Measurements from ENCODE around the gene LBR. TPM values are rescaled to one million over a fixed set of nuclear protein-coding genes. Genes with fewer than 3 reads are reported as not detected.

LBR gene
- total RNA-seq, 1 donor from 2014 or later: 176 TPM

DNA sequence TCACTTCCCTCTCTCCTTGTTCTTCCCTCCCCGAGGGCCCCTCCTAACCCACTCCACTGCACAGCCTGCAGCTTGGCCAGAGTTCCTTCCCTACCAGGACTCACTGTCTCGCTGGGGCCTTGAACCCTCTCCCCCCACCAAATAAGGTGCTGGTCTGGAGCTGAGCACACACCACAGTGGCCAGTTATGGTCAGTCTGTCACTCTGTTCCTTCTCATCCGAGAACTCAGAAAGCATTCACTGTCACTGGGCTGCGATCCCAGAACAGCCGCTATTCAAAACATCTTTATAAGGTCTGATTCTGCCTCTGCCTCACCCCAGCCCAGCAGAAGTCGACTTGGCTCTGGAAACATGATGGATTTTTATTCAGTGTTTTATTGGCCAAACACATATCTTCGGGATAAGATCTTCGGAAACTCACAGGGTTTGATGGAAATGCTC, 19.8 kb upstream of the LBR start:
- Mint-ChIP-seq H3K27me3 (ENCODE audit: insufficient read depth) (peaks cover 2% of the 10 kb centered on the region), H3K36me3 (ENCODE audit: low read depth) (no peaks in the 10 kb centered on the region), H3K9me3 (no peaks in the 10 kb centered on the region), H3K27ac (peak overlapping the region; percentile 21), H3K4me1 (ENCODE audit: low read depth) (peaks cover 54% of the 10 kb centered on the region), H3K4me3 (no peak overlapping the region)
- intact Hi-C loops (cut with micrococcal nuclease): no loop called here
- no peak for DNase-seq (ENCODE audit: low spot score)

DNA sequence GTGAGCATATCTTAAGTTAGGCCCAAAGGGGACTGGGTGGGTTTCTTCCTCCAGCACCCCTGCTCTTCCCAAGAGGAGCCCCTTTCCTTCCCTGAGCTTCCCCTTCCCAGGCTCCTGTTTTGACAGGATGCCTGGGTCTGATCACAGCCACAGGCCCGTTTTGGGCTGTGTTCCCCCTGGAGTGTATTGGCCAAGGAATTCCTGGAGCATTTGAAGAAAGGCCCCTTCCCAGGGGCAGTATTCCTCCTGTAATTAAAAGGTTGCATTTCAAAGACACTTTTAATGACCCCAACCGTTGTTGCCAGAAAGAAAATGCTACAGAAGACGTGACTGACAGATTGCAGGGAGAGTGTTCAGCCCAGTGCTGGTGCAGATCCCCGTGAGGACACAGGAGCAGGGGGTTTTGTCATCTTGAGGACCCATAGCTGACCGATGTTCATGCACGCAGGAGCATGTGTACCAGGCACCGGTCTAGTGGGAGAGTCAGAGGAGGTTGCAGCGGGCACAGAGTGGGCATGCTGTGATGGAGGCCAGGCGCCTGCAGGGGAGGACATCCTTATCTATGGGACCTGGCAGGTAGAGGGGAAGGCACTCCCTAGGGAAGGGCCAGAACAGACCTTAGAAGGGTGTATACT, 19.3 kb upstream of the LBR start:
- no peak for DNase-seq (ENCODE audit: low spot score)
- intact Hi-C loops (cut with micrococcal nuclease): no loop called here
- Mint-ChIP-seq H3K9me3 (no peaks in the 10 kb centered on the region), H3K36me3 (ENCODE audit: low read depth) (no peaks in the 10 kb centered on the region), H3K27me3 (ENCODE audit: insufficient read depth) (peaks cover 2% of the 10 kb centered on the region), H3K27ac (no peak overlapping the region), H3K4me1 (ENCODE audit: low read depth) (peaks cover 60% of the 10 kb centered on the region), H3K4me3 (no peak overlapping the region)

DNA sequence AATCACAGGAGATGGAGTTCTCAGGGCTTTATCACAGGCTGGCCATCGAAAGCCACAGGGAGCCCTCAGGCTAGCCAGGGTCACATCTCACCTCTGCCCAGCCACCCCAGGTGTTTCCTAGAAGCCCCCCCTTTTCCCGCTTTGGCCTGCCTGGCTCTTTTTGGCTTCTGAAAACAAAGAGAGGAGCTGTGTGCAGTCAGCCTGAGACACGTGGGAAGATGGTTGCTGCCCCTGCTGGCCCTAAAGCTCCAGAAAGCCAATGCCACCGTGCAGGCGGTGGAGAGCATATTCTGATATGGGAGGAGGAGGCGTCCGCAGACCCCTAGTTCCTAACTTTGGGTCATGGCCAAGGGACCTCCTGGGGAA, 18.7 kb upstream of the LBR start:
- Mint-ChIP-seq H3K4me1 (ENCODE audit: low read depth) (peaks cover 65% of the 10 kb centered on the region), H3K4me3 (no peak overlapping the region), H3K27ac (peak overlapping the region; percentile 94), H3K36me3 (ENCODE audit: low read depth) (no peaks in the 10 kb centered on the region), H3K9me3 (no peaks in the 10 kb centered on the region), H3K27me3 (ENCODE audit: insufficient read depth) (peaks cover 2% of the 10 kb centered on the region)
- intact Hi-C loops (cut with micrococcal nuclease): no loop called here
- DNase-seq (ENCODE audit: low spot score): no peak

DNA sequence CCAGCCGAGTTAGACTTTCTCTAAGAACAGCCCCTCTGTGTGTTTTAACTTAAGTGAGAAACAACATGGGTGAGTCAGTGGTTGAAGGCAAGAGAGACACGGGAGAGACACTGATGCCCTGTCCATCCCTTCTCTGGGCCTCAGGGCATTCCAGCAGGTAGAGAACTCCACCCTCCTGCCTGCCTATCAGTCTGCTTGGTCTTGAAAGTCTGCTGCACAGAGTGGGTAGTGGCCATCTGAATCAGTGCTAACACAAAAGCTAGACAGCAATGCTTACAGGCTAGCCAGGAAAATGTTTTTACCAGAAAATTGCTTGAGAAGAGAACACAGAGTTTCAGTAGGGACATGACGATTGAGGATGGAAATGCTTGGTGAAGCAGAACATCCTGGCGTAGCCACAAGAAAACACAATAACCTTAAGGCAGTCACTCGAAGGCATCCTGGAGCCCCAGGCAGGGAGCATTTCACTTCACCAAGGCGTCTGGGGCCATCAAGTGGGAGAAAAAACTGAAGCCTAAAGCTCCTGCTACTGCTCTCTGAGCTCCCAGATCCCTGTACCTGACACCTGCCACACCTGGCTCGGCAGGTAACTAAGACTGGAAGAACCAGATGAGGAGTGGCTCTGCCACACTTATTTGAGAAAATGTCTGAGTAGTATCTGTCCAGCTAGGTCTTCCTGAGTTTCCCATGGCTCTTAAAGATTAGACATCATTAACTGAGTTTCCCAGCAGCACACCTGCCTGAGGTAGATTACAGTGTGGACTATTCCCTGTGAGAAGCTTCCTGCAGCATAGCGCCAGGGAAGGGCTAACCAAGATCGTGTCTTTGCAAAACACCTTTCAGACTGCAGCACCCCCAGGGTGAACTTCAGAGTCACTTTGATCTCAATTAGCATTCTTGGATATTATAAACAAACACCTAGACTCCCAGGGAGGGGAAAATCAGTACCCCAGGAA, 18.1 kb upstream of the LBR start:
- intact Hi-C loops (cut with micrococcal nuclease): no loop called here
- no peaks in the 10 kb centered on the region for H3K9me3 Mint-ChIP-seq
- peaks cover 2% of the 10 kb centered on the region for H3K27me3 Mint-ChIP-seq (ENCODE audit: insufficient read depth)
- H3K27ac Mint-ChIP-seq: peak overlapping the region; percentile 94
- H3K4me3 Mint-ChIP-seq: peak overlapping the region; percentile 74
- no peak for DNase-seq (ENCODE audit: low spot score)
- peaks cover 65% of the 10 kb centered on the region for H3K4me1 Mint-ChIP-seq (ENCODE audit: low read depth)
- H3K36me3 Mint-ChIP-seq (ENCODE audit: low read depth): no peaks in the 10 kb centered on the region

DNA sequence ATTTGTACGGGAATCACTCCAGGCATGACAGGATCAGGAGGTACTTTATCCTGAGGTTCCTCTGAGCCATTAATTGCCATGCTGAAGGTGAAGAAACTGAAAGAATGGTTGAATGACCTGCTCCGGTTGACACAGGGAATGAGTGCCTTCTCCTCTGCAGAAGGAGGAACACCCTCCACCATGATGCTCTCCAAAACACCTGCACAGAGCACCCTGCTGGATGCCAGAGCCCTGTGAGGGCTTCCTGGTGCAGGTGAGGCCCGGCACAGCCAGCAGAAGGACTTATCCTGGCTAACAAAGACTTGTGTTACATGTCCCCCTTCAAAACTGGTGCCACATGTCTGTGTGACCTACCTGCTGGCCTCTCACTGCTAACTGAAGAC, 14.3 kb upstream of the LBR start:
- intact Hi-C loops (cut with micrococcal nuclease): no loop called here
- H3K27ac Mint-ChIP-seq: peak overlapping the region; percentile 76
- H3K27me3 Mint-ChIP-seq (ENCODE audit: insufficient read depth): peaks cover 2% of the 10 kb centered on the region
- H3K36me3 Mint-ChIP-seq (ENCODE audit: low read depth): no peaks in the 10 kb centered on the region
- peaks cover 51% of the 10 kb centered on the region for H3K4me1 Mint-ChIP-seq (ENCODE audit: low read depth)
- no peaks in the 10 kb centered on the region for H3K9me3 Mint-ChIP-seq
- DNase-seq (ENCODE audit: low spot score): no peak
- peak overlapping the region; percentile 55 for H3K4me3 Mint-ChIP-seq

DNA sequence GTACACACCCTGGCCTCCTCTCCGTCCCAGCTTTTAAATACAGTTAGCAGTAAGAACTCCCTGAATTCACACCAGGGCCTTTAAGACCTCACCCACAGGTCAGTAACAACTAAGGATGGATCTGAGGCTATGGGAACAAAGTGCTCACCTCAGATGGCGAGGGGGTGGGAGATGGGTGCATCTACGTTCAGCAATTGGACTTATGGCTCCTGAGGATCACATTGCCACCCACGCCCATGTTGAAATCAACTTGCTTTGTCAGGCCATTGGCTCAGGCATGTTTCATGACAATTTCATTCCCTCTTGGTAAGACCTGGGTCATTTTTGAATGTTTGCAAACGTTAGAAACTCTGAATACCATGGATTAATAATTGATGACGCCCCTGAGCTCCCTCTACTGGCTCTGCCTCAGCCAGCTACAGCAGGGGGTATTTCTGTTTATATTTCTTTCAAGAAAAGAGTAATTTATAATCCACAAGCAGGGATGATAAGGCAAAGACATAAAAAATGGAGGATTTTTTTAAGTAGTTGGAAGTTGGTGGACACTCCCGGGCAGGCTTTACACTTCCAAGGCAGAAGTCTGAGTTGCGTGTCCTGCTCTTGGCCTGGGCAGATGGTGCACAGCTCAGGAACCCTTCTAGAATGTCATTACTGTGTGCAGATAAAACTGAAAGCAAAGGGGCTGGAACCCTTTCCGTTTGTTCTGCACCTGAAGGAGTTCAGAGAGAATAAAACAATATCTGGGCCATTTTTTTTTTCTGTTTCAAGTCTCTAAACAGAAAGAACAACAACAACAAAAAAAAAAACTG, 13.7 kb upstream of the LBR start:
- peak overlapping the region; percentile 76 for H3K27ac Mint-ChIP-seq
- peaks cover 2% of the 10 kb centered on the region for H3K27me3 Mint-ChIP-seq (ENCODE audit: insufficient read depth)
- no peaks in the 10 kb centered on the region for H3K9me3 Mint-ChIP-seq
- H3K36me3 Mint-ChIP-seq (ENCODE audit: low read depth): no peaks in the 10 kb centered on the region
- intact Hi-C loops (cut with micrococcal nuclease): no loop called here
- peaks cover 51% of the 10 kb centered on the region for H3K4me1 Mint-ChIP-seq (ENCODE audit: low read depth)
- peak overlapping the region; percentile 55 for H3K4me3 Mint-ChIP-seq
- DNase-seq (ENCODE audit: low spot score): no peak

DNA sequence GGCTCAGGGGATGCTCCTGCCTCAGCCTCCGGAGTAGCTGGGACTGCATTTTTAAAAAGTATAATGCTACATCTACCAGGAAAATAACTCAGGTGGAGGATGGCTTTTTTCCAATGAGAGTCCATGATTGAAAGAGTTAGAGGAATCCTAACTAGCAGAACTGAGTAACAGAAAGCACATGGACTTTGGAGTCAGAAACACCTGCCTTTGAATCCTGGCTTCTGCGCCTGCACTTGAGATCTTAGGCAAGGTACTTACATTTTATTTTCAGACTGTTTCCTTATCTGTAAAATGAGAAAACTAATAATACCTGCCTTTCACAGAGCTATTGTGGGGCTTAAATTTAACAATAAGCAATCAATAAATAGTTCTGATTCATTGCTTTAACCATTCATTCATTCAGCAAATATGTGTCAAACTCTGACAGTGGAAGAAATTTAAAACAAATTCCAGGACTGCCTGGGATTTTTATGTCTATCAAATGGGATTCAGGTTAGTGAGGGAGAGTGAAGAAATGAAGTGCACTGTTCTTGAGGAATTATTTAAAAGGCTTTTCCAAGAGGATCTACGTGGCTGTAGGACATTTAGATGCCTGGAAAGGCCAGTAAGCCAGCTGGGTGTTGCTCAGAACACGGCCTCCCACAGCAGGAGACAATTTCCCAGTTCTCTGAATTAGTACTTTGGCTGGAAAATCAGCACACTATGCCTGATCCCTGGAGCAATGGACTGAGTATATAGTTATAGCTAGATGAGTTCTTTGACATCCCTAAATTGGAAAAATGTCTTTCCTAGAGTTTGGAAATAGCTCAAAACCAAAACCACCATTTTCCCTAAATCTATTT, 12.8 kb upstream of the LBR start:
- intact Hi-C loops (cut with micrococcal nuclease): no loop called here

DNA sequence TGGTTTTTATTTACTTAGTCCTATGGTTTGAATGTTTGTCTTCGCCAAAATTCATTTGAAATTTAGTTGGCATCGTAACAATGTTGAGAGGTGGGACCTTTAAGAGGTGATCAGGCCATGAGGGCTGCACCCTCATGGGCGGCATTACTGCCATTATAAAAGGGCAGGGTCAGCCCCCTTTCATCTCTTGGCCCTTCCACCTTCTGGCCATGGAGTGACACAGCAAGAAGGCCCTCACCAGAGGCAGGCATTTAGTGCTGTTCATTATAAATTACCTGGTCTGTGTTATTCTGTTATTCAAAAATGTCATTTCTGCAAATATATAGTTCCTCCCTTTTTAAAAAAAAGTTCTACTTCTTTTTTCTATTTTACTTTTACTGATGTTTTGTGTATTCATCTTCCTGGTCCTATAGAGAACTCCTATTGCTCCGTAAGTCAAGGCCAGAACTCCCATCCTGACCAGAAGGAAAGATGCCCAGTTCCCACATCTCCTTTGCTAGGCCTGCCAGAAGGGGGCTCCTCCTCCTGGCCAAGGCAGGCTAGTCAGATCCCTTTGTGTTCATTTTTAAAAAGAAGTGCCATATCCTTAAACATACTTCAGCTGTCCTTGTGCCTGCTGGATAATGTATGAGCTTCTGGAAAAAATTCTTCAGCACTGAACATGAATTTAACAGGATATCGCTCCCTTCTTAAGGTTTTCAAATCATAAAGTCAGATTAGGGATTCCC, 10.0 kb upstream of the LBR start:
- H3K36me3 Mint-ChIP-seq (ENCODE audit: low read depth): no peaks in the 10 kb centered on the region
- intact Hi-C loops (cut with micrococcal nuclease): no loop called here
- H3K27ac Mint-ChIP-seq: no peak overlapping the region
- no peak overlapping the region for H3K4me3 Mint-ChIP-seq
- H3K9me3 Mint-ChIP-seq: no peaks in the 10 kb centered on the region
- peaks cover 24% of the 10 kb centered on the region for H3K4me1 Mint-ChIP-seq (ENCODE audit: low read depth)
- no peak for DNase-seq (ENCODE audit: low spot score)
- H3K27me3 Mint-ChIP-seq (ENCODE audit: insufficient read depth): no peaks in the 10 kb centered on the region

More for the DNA sequence above, 12.8 kb upstream of the LBR start:
- Mint-ChIP-seq H3K4me1 (ENCODE audit: low read depth) (peaks cover 46% of the 10 kb centered on the region), H3K36me3 (ENCODE audit: low read depth) (no peaks in the 10 kb centered on the region), H3K4me3 (no peak overlapping the region), H3K9me3 (no peaks in the 10 kb centered on the region), H3K27ac (no peak overlapping the region), H3K27me3 (ENCODE audit: insufficient read depth) (peaks cover 2% of the 10 kb centered on the region)
- no peak for DNase-seq (ENCODE audit: low spot score)

DNA sequence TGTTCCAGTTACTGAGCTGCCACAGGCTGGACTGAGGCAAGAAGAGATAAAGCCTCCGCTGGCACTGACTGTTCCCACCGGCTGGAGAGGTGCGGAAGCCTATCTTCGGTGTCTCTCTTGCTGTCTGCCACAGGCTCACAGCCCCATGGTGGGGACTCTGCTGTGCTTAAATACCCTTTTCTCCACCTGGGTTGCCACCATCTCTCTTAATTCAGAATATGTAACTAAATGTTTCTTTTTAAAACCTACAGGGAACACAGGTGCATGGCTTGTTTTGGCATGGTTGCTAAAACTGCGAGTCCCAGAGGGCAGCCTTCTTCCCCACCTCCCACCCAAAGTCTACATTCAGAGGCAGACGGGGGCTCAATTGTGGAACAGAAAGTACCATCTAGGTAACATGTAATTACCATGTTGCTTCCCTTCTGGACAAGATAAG, 8.1 kb upstream of the LBR start:
- no peak for DNase-seq (ENCODE audit: low spot score)
- intact Hi-C loops (cut with micrococcal nuclease): no loop called here
- Mint-ChIP-seq H3K27ac (no peak overlapping the region), H3K9me3 (no peaks in the 10 kb centered on the region), H3K27me3 (ENCODE audit: insufficient read depth) (no peaks in the 10 kb centered on the region), H3K4me3 (no peak overlapping the region), H3K4me1 (ENCODE audit: low read depth) (peaks cover 6% of the 10 kb centered on the region), H3K36me3 (ENCODE audit: low read depth) (no peaks in the 10 kb centered on the region)

DNA sequence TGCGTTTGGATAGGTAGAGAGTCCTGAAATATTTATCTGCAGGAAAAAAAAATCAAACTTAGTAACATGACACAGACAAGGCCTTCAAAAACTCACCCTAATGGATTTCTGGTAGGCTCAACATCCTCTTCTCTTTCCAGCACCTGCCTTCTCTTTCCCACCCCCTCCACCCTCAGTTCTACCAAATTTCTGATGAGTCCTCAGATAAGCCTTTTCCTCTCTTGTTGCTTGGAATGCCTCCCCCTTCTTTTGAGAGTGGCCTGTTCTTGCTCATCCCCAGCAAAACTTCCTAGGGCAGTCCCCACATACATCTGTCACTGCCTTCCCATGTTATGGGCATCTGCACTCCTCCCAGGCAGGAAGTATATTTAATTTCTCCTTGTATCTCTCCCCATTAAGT, 7.6 kb upstream of the LBR start:
- no peak overlapping the region for H3K4me3 Mint-ChIP-seq
- intact Hi-C loops (cut with micrococcal nuclease): no loop called here

DNA sequence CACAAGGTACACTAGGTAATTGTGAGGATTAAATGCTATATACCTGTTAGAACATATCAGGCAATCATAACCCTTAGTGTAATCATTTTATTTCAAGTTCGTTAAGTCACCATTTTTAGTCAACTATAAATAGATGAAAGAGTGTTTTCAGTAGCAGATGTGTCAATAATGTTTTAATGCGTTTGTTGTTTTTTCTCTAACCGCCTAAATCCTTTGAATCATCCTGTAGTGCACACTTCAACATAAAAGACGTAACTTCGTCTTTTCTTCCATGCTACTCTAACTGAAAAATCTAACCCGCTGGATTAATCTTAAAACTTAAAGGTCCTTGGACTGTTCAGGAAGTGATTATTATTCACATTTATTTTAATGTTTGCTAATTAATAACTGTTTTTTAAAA, 7.2 kb upstream of the LBR start:
- no peak for DNase-seq (ENCODE audit: low spot score)
- no peak overlapping the region for H3K4me3 Mint-ChIP-seq
- intact Hi-C loops (cut with micrococcal nuclease): no loop called here
- no peaks in the 10 kb centered on the region for H3K27me3 Mint-ChIP-seq (ENCODE audit: insufficient read depth)
- H3K36me3 Mint-ChIP-seq (ENCODE audit: low read depth): no peaks in the 10 kb centered on the region
- H3K4me1 Mint-ChIP-seq (ENCODE audit: low read depth): peaks cover 11% of the 10 kb centered on the region
- no peak overlapping the region for H3K27ac Mint-ChIP-seq
- H3K9me3 Mint-ChIP-seq: no peaks in the 10 kb centered on the region

More for the DNA sequence above, 7.6 kb upstream of the LBR start:
- H3K27me3 Mint-ChIP-seq (ENCODE audit: insufficient read depth): no peaks in the 10 kb centered on the region
- H3K27ac Mint-ChIP-seq: peak overlapping the region; percentile 5
- no peaks in the 10 kb centered on the region for H3K36me3 Mint-ChIP-seq (ENCODE audit: low read depth)
- DNase-seq (ENCODE audit: low spot score): no peak
- H3K4me1 Mint-ChIP-seq (ENCODE audit: low read depth): peaks cover 7% of the 10 kb centered on the region
- H3K9me3 Mint-ChIP-seq: no peaks in the 10 kb centered on the region

DNA sequence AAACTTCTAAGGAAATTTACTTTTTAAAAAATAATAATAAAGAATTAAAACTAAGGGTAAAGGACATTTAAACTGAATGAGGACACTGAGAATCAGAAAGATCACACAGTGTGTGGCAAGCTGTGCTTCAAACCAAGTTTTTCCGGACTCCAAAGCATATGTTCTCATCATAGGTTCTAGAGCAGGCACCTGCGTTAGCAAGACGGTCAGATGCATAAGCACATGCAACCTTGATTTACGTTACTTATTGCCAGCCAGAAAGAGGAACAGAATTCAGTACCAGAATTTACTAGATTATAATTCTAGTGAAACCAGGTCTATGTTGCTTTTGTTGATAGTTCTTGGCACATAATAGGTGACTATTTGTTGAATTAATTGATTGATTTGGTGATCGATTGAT, 6.2 kb upstream of the LBR start:
- intact Hi-C loops (cut with micrococcal nuclease): no loop called here
- DNase-seq (ENCODE audit: low spot score): no peak
- H3K9me3 Mint-ChIP-seq: no peaks in the 10 kb centered on the region
- no peak overlapping the region for H3K27ac Mint-ChIP-seq
- H3K27me3 Mint-ChIP-seq (ENCODE audit: insufficient read depth): no peaks in the 10 kb centered on the region
- H3K4me3 Mint-ChIP-seq: no peak overlapping the region
- H3K4me1 Mint-ChIP-seq (ENCODE audit: low read depth): peaks cover 19% of the 10 kb centered on the region
- no peaks in the 10 kb centered on the region for H3K36me3 Mint-ChIP-seq (ENCODE audit: low read depth)

All from activated T-helper 1 cell treated with anti-CD3 and anti-CD28 coated beads, Interleukin-12 subunit alpha, Interleukin-12 subunit beta, Interleukin-2, Interleukin-4 antibody, amounts not matched to agents 30 ng/mL and 10 ng/mL and 1 ng/mL, durations not matched to agents 14 hours and 24 hours and 36 hours (primary cell).